GM12891 (cell line): ENCODE results near the gene INTS2.

ENCODE experiments used
- POLR2A ChIP-seq: IDR thresholded peaks from 2 replicates; pipeline ENCODE4 v1.6.1; 2011; ENCODE audit warnings: low read depth, low read length, control low read depth
- POLR2AphosphoS5 ChIP-seq: IDR thresholded peaks from 2 replicates; pipeline ENCODE4 v1.6.1; 2011; ENCODE audit warnings: low read depth, low read length, control low read depth
- TAF1 ChIP-seq: IDR thresholded peaks from 2 replicates; pipeline ENCODE4 v1.6.1; 2011; ENCODE audit warnings: low read depth, low read length, control low read depth

DNA sequence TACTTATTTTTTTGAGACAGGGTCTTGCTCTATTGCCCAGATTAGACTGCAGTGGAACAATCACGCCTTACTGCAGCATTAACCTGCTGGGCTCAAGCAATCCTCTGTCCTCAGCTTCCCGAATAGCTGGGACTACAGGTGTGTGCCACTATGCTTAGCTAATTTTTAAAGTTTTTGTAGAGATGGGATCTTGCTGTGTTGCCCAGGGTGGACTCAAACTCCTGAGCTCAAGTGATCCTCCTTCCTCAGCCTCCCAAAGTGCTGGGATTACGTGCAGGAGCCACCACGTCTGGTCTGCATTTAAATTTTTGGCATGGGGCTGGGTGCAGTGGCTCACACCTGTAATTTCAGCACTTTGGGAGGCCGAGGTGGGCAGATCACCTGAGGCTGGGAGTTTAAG lies 41.0 kb upstream of the INTS2 start:
- TF ChIP-seq POLR2A (no peak), TAF1 (no peak), POLR2AphosphoS5 (no peak)
